T47D (cell line): ENCODE measurements around the gene FAM24A.

Source experiments
- DNase-seq, 2 experiments: peaks; one replicate each; pipeline versions ENCODE4 v3.0.0 to v3.0.0-alpha.2; 2011 to 2012; ENCODE audit warnings: low read depth in 1 of 2, low spot score in 1 of 2
- JUND ChIP-seq: IDR thresholded peaks from 2 replicates; pipeline ENCODE4 v1.6.1; 2012; ENCODE audit warnings: low read depth
- in situ Hi-C: cut with HindIII; loops from 2 replicates; pipeline ENCODE4 v1.10.0; 2016; ENCODE audit warnings: low sequenced_read_pairs, low pct_unique_long_range_greater_than_20kb

FAM24A gene

GRCh38 chr10:122949296-122949695, 38.9 kb downstream of the FAM24A start:
- DNase-seq: no peak
- in situ Hi-C loops: no loop called here
- no peak for TF ChIP-seq JUND

GRCh38 chr10:122953902-122954730, 43.7 kb downstream of the FAM24A start, which contains the start of gene C10orf88:
TSS of gene C10orf88 (minus strand) at chr10:122954227. CDS start at chr10:122954178, 49 bp downstream.
- in situ Hi-C loops: no loop called here
- DNase-seq: peak; percentile 81 to 97
- no peak for TF ChIP-seq JUND

GRCh38 chr10:122954731-122955050, 44.3 kb downstream of the FAM24A start:
- in situ Hi-C loops: no loop called here
- TF ChIP-seq JUND: no peak
- DNase-seq: no peak

GRCh38 chr10:122955892-122956291, 45.5 kb downstream of the FAM24A start:
- in situ Hi-C loops: no loop called here
- DNase-seq: no peak
- no peak for TF ChIP-seq JUND

- DNase-seq: no peak
- in situ Hi-C loops: no loop called here
These were observed 47.1 kb downstream of the FAM24A start for GRCh38 chr10:122957474-122957873.

GRCh38 chr10:122962405-122962804, 52.0 kb downstream of the FAM24A start:
- DNase-seq: no peak
- in situ Hi-C loops: no loop called here
- TF ChIP-seq JUND: no peak

More at GRCh38 chr10:122957474-122957873, 47.1 kb downstream of the FAM24A start:
- TF ChIP-seq JUND: no peak
